SK-N-SH treated with all-trans-retinoic acid at 6 μM for 48 hours (cell line): ENCODE data around the gene PLPP2.

Experiments
- ARNTL ChIP-seq: fragments of 450-650 bp; formaldehyde crosslinking; IDR thresholded peaks from 2 replicates; pipeline ENCODE4 v1.5.0; 2020; ENCODE audit warnings: low read depth, mild to moderate bottlenecking, moderate library complexity, borderline replicate concordance
- BACH2 ChIP-seq: fragments of 250-450 bp; sonication (Bioruptor Pico); IDR thresholded peaks from 2 replicates; pipeline ENCODE4 v1.9.0; 2021; ENCODE audit warnings: mild to moderate bottlenecking, borderline replicate concordance
- GLIS3 ChIP-seq: fragments of 250-450 bp; sonication (Bioruptor Pico); IDR thresholded peaks from 2 replicates; pipeline ENCODE4 v1.5.0; 2020; ENCODE audit warnings: mild to moderate bottlenecking, moderate library complexity
- PPARA ChIP-seq: fragments of 250-450 bp; sonication (Bioruptor Pico); IDR thresholded peaks from 2 replicates; pipeline ENCODE4 v1.5.0; 2020; ENCODE audit warnings: mild to moderate bottlenecking, borderline replicate concordance
- ZC3H10 ChIP-seq: fragments of 250-450 bp; sonication (Bioruptor Pico); IDR thresholded peaks from 2 replicates; pipeline ENCODE4 v1.5.1; 2021; ENCODE audit warnings: mild to moderate bottlenecking, moderate library complexity
- ZFP3 ChIP-seq: fragments of 250-450 bp; sonication (Bioruptor Pico); IDR thresholded peaks from 2 replicates; pipeline ENCODE4 v1.5.0; 2020; ENCODE audit warnings: mild to moderate bottlenecking, moderate library complexity
- ZFP30 ChIP-seq: fragments of 450-650 bp; formaldehyde crosslinking; IDR thresholded peaks from 2 replicates; pipeline ENCODE4 v1.5.0; 2022; ENCODE audit warnings: mild to moderate bottlenecking, moderate library complexity
- ZNF70 ChIP-seq: fragments of 450-650 bp; formaldehyde crosslinking; IDR thresholded peaks from 2 replicates; pipeline ENCODE4 v1.5.0; 2020; ENCODE audit warnings: mild to moderate bottlenecking, moderate library complexity
- ZNF8 ChIP-seq: fragments of 450-650 bp; formaldehyde crosslinking; IDR thresholded peaks from 2 replicates; pipeline ENCODE4 v1.5.0; 2020; ENCODE audit warnings: mild to moderate bottlenecking, moderate library complexity
- TF ChIP-seq, protein P1 (sequence below): fragments of 250-450 bp; sonication (Bioruptor Pico); IDR thresholded peaks from 2 replicates; pipeline ENCODE4 v1.8.0; 2020; ENCODE audit warnings: mild to moderate bottlenecking, moderate library complexity, borderline replicate concordance
- TF ChIP-seq, protein P2 (sequence below): fragments of 250-450 bp; sonication (Bioruptor Pico); IDR thresholded peaks from 2 replicates; pipeline ENCODE4 v1.5.1; 2020; ENCODE audit warnings: low read depth, mild to moderate bottlenecking, moderate library complexity
- TF ChIP-seq, protein P3 (sequence below): fragments of 250-450 bp; sonication (Bioruptor Pico); IDR thresholded peaks from 2 replicates; pipeline ENCODE4 v1.8.0; 2021; ENCODE audit warnings: low read depth, mild to moderate bottlenecking, moderate library complexity, borderline replicate concordance

DNA sequence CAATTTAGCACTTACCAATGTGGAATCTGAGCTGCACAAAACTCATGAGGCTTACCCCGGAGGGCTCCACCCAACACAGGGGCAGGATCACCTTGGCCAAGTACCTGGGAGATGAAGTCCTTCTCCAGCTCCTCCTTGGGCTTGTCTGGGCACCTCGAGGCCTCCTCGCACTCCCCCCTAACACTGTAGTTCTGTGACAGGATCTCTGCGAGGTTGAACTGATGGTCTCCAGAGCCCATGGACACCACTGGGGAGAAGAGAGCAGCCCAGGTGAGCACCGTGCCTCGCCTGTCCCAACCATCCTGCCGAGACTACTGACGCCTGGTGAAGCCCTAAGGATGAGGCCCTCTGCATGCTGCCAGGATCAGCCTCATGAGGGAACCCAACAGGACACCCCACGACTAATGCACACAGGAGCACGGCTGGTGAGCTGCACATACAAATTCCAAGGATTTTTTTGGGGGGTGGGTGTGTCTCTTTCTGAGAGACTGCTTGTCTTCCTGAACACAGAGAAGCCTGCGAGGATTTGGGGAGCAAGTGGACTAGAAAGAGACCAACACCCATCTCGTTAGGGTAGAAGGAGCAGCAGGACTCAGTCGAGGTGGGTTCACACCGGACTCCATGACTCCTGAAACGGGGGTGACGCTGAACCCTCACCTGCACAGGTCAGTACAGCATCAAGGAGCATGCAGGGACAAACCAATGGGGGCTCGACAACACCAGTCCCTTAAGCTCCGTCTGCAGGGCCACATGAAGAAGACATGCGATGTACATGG is 43.3 kb upstream of the PLPP2 start:
- TF ChIP-seq, protein P1, sequence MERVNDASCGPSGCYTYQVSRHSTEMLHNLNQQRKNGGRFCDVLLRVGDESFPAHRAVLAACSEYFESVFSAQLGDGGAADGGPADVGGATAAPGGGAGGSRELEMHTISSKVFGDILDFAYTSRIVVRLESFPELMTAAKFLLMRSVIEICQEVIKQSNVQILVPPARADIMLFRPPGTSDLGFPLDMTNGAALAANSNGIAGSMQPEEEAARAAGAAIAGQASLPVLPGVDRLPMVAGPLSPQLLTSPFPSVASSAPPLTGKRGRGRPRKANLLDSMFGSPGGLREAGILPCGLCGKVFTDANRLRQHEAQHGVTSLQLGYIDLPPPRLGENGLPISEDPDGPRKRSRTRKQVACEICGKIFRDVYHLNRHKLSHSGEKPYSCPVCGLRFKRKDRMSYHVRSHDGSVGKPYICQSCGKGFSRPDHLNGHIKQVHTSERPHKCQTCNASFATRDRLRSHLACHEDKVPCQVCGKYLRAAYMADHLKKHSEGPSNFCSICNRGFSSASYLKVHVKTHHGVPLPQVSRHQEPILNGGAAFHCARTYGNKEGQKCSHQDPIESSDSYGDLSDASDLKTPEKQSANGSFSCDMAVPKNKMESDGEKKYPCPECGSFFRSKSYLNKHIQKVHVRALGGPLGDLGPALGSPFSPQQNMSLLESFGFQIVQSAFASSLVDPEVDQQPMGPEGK (CRISPR knock-in tag) = no peak
- TF ChIP-seq ZC3H10 (CRISPR knock-in tag) (no peak), ZNF70 (CRISPR knock-in tag) (no peak), GLIS3 (CRISPR knock-in tag) (no peak), BACH2 (no peak), ZFP3 (no peak), ZNF8 (CRISPR knock-in tag) (no peak), ZFP30 (CRISPR knock-in tag) (no peak), ARNTL (no peak), PPARA (no peak)
- TF ChIP-seq, protein P2, sequence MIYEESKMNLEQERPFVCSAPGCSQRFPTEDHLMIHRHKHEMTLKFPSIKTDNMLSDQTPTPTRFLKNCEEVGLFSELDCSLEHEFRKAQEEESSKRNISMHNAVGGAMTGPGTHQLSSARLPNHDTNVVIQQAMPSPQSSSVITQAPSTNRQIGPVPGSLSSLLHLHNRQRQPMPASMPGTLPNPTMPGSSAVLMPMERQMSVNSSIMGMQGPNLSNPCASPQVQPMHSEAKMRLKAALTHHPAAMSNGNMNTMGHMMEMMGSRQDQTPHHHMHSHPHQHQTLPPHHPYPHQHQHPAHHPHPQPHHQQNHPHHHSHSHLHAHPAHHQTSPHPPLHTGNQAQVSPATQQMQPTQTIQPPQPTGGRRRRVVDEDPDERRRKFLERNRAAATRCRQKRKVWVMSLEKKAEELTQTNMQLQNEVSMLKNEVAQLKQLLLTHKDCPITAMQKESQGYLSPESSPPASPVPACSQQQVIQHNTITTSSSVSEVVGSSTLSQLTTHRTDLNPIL (CRISPR knock-in tag) = no peak
- TF ChIP-seq, protein P3, sequence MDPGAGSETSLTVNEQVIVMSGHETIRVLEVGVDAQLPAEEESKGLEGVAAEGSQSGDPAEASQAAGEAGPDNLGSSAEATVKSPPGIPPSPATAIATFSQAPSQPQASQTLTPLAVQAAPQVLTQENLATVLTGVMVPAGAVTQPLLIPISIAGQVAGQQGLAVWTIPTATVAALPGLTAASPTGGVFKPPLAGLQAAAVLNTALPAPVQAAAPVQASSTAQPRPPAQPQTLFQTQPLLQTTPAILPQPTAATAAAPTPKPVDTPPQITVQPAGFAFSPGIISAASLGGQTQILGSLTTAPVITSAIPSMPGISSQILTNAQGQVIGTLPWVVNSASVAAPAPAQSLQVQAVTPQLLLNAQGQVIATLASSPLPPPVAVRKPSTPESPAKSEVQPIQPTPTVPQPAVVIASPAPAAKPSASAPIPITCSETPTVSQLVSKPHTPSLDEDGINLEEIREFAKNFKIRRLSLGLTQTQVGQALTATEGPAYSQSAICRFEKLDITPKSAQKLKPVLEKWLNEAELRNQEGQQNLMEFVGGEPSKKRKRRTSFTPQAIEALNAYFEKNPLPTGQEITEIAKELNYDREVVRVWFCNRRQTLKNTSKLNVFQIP (CRISPR knock-in tag) = no peak
